GM19043 (cell line): Measurements from ENCODE around the gene TRAF2.

Source experiments
- ATAC-seq: cut with Tn5 transposase; IDR thresholded peaks from one replicate; pipeline ENCODE4 v1.9.1; 2021; ENCODE audit warnings: low read depth; ENCODE audit not compliant: unreplicated experiment

The TRAF2 gene

DNA sequence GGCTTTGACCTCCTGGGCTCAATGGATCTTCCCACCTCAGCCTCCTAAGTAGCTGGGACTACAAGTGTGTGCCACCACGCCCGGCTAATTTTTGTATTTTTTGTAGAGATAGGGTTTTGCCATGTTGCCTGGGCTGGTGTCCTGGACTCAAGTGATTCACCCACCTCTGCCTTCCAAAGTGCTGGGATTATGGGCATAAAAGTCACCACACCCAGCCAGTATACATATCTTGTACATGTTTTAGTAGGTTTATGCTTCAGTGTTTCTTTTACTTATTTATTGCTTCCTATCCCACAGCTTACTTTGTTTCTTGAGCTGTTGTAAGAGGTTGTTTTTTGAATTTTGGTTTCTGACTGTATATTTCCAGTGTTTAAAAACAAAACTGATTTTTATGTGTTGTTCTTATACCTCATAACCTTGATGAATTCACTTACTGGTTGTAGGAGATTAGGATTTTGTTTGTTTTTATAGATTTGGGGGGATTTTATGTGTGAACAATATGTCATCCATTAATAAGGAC lies 45.4 kb downstream of the TRAF2 start:
- no peak for ATAC-seq

DNA sequence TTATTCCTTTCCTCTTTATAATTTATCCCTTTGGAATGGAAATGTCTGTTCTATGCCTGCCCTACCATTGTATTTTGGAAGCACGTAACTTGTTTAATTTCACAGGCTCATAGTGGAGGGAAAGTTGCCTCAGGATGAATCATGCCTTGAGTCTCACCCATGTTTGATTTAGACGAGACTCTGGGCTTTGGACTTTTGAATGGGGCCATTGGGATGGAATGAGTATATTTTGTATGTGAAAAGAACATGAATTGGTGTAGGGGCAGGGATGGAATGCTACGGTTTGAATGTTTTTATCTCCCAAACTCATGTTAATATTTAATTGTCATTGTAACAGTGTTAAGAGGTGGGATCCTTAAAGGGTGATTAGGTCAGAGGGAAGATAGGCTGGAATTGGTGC lies 48.0 kb downstream of the TRAF2 start:
- no peak for ATAC-seq

DNA sequence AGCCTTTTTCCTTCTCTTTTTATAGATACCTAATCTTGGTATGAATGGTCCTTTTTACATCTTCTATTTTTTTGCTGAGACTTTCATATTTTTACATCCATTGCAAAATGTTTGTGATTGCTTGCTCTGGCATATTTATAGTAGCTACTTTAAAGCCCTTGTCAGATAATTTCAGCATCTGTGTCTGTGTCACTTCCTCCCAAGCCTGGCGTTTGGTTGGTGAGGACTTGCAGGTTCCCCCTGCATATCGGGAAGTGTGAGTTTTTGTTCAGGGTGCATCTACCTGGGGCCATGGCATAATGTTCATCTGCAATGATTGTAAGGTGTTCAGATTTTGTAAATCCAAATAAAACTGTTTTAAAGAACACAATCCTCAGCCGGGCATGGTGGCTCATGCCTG lies 49.3 kb downstream of the TRAF2 start:
- ATAC-seq: no peak

DNA sequence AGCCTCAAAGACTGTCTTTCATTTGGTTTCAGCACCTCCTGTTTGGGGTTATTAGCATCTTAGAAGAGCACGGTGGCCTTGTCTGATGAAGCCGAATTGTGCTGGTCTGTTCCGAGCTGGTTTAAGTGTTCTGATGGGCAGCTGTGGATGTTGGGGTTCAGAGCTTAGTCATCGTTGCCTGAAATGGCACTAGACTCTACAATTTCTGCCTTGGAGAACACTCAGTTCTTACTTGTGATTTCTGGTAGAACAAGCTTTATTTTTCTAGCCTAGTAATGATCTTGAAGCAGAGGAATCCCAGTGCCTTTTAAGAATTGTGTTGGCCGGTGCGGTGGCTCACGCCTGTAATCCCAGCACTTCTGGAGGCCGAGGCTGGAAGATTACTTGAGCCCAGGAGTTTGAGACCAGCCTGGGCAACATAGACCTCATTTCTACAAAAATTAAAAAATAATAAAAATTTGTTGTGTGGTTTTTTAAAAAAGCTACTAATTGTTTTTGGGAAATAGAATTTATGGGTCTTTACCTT lies 50.4 kb downstream of the TRAF2 start:
- no peak for ATAC-seq

DNA sequence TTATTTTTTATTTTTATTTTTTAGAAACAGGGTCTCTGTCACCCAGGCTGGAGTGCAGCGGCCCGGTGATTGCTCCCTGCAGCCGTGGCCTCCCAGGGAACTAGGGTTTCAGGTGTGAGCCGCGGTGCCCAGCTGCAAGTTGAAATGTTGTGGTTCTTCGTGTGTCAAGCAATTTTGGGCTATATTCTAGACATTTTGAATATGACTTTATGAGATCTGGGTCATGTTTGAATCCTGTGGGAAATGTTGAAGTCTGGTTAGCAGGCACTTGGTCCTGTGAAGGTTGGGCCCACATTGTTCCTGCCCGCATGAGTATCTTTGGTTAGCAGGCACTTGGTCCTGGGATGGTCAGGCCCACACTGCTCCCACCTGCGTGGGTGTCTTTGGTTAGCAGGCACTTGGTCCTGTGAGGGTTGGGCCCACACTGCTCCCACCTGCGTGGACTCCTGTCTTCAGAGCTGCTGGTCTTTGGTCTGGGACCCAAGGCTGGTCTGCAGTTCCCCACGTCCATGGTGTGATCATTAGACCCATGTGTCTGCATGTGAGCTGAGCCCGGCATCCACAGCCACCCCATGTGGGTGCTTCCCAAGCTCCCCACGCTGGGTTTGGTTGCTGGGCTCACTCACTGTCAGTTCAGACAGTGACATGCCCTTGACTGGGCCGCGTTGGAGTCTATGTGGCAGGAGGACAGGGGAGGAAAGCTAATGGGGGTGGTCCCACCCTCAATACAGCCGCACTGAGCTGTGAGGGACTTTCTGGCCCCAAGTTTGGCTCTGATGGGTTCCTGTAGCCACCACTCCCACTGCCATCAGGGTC lies 51.1 kb downstream of the TRAF2 start:
- ATAC-seq: no peak

DNA sequence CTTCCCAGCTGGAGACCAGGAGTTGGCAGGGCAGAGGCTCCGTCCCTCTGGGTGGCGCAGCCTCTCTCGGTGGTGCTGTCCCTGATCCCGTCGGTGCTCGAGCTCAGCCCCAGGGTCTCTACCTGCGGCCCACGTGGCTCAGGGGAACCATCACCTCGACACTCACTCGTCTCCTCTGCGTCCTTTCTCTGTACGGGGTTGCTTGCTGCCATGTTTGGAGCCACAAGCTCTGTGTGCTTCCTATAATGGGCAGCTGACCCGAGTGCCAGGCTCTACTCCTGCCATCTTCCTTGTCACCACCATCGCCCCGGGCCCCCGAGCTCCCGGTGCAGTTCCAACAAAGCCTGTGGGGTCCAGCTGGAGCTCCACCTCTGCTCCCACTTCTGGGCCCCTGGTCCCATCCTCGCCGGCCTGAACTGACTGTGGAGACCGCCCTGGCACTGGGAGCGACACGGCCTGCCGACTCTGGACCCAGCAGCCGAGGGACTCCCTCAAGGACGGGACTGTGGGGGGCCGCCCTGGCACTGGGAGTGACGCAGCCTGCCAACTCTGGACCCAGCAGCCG lies 53.2 kb downstream of the TRAF2 start:
- ATAC-seq: no peak

DNA sequence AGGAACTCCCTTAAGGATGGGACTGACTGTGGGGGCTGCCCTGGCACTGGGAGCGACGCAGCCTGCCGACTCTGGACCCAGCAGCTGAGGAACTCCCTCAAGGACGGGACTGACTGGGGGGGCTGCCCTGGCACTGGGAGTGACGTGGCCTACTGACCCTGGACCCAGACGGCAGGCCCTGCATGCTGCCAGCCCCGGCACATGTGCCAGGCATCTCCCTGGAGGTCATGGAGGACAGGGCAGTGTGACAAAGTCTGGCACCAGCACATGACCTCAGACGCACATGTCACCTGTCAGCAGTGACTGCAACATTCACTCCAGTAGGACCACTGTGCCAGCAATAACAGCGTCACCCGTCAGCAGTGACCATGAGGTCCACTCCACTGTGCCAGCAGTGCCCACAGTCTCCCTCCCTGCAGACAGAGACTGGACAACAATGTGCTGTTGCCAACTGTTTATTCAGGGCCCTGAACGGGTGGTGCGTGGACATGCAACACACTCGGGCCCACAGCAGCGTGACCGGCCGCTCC lies 53.7 kb downstream of the TRAF2 start:
- ATAC-seq: no peak

DNA sequence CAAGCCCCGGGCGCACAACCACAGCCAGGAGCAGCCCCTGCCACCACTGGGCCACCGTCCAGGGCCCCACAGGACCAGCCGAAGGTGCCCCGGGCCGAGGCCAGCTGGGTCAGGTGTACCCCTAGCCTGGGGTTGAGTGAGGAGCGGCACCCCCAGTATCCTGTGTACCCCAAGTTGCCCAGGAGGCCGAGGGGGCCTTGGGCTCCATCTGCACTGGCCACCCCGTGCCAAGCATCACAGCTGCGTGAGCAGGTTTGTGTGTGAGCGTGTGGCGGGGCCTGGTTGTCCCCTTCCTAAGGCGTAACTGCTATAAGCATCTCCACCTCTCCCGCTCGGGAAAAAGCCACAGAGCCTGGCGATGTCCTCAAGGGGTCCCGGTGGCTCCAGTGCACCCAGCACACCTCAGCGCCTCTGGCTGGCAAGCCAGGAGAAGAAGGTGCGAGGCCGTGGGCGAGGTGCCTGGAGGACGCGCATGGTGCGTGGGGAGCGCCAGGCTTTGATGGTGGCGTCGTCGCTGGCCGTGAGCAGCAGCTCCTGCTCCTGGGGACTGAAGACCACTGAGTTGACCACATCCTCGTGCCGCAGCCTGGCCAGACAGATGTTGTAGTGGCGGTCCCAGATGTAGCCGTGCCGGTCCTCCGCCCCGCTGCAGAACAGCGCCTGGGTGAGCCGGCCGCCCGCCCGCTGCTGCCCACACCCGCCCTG lies 54.4 kb downstream of the TRAF2 start:
- ATAC-seq: no peak

DNA sequence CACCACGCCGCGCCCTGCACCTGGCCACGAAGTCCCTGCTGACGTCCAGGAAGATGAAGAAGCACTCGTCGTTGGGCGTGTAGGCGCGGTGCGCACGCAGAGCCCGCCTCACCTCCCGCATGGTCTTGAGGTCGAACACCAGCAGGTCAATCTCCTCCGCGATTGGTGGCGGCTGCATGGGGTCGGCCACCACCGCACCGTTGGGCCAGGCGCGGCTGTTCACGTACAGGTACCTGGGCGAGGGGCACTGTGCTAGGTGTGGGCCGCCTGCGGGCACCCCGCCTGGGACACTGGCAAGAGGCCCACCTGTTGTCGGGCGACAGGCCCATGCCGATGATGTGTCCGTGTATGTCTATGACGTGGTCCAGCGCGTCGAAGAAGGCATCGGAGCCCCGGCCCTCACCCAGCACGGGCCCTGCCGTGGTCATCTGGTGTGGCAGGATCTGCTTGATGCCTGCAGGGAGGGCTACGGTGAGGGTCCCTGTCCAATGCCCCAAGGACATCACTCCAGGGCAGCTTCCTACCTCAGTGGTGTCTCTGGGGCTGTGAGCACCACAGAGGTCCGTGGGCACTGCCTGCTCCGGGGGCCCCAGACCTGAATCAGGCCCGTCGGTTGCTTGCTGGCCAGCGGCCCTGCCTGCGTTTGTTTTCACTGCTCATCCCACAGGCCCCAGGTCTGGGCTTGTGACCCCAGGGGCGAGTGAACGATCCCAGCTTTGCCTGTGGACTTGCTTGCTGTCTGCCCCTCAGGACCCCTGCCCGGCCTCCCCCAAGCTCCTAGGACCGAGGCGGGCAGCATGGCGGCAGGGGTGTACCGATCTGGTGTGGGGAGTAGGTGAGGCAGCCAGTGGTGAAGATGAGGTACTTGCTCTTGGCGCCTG lies 55.2 kb downstream of the TRAF2 start:
- ATAC-seq: no peak

DNA sequence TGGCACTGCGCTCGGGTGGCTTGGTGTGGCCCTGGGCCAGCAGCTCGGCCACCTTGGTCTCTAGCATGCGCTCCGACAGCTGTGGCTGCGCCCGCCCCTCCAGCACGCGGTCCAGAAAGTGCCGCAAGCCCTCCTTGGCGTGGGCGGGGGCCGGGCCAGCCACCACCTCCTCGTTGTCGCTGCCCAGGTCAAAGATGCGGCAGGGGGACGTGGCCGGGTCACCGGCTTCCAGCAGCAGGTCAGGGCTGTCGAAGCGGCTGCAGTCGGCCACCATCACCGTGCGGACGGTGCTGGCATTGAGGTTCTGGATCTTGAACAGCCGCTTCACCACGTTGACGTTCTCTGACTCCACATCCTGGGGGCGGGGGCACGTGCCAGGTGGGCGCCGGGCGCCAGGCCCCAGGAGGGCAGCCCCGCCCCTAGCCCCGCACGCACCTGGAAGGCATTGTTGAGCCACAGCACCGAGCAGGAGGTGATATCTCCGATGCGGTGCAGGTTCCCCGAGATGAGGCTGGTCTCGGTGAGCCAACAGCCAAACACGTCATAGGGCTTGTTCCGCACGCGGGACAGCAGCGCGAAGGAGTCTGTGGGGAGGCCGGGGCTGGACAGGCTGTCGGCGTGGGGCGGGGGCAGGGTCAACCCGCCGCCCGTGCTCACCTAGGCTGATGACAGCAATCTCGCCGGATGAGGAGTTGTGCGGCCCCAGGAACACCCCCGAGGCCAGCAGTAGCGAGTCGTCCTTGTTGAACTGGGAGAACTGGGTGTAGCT lies 56.0 kb downstream of the TRAF2 start:
- no peak for ATAC-seq

DNA sequence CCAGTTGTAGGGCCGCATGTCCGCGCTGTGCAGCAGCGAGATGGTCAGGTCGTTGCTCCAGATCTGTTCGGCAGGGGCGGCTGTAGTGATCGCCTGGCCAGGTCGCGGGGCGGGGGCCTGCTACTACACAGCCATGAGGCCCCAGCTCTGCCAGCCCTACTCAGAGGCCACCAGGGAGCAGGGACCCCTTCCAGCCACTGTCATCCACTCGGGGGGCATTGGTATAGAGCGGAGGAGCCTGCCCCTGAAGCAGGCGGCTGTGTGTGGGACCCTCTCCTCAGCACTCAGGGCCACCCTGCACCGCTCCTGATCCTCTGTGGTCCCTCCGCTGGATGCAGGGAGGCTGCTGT lies 56.5 kb downstream of the TRAF2 start:
- ATAC-seq: no peak

DNA sequence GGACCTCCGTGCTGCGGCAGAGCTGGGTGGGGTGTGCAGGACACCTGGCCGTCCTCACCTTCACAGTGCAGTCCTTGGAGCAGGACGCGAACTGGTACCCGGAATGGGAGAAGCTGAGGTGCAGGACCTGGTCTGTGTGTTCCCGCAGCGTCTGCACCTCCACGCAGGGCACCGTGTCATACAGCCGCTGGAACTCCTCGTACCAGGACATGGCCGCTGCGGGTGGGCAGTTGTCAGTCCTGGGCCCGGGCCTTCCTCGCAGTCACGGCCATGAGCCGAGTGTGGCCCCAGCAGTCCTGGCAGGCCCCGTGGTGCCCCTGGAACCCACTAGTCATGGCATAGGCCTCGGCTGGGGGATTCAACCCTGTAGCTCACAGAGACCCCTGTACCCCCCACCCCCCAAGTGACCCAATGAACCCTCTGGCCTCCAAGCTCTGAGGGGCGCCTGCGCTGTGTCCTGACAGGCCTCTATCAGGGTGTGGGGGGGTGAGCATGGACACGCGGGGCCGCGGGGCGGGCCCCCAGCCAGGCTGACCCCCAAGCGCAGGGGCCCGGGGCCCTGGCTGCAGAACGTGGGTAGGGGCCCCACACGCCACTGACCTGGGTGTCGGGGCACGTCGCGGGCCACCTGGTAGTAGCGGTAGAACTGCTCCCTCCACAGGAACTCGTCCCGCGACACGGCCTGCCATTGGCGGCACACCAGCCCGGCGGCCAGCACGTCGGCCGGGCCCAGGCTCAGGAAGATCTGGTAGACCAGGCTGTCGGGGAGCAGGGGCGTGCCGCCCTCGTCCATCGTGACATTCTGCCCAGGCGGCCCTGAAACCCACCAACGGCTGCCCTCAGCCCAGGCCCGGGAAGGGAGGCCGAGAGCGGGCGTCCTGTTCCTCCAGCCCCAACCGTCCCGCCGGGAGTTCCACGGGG lies 57.2 kb downstream of the TRAF2 start:
- ATAC-seq: no peak

DNA sequence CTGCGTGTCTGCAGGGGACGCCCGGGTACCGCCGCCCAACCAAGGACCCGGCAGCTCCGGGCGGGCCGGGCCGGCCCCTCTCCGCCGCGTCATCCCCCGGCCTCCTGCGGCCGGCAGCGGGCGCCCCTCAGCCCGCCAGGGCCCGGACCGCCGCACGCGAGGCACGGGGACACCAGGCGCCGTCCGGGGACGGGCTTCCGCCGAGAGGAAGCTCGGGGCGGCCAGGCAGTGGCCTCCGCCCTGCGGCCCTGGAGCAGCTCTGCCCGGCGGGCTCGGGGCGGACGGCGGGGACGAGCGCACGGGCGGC lies 57.8 kb downstream of the TRAF2 start:
- ATAC-seq: peak; percentile 40

DNA sequence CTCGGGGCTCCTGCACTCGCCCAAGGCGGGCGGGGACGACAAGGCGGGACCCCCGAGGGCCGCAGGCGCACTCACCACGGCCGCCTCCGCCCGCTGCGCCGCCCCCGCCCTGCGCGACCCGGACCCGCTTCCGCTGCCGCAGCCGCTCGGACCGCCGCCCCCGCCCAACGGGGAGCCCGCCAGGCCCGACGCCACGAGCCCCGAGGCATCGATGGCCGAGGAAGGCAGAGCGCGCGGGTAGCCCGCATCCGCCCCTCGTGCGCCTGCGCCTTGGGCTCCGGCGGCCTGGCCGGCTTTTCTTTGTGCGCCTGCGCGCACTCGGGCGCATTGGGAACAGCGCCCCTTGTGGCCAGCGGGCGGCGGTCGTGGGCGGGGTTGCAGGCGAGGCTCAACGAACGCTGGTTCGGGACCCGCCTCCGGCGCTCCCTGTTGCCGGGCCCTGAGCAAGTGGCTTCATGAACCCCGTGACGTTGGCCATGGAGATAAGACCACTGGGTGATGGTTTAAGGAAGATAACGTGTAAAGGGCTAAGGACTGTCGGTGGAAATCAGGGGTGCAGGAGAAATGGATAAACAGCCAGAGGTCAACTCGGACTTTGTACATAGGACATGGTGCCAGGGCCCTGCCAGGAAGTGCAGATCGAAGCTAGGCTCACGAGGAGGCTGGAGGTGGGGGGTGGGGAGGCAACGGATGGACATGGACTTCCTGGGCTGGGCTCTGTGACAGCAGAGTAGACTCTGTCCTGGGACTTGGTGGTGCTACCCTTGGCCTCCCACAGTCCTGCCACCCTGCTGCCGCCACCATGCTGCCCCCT lies 58.4 kb downstream of the TRAF2 start, which contains the start of the genes C8G and FBXW5:
Gene C8G (plus strand): TSS at position 725 of the 814 bp plus-strand sequence. CDS start 78 bp downstream, at position 803.
Gene FBXW5 (minus strand): TSS at position 220 of the 814 bp plus-strand sequence. CDS start 655 bp downstream, outside the sequence.
- ATAC-seq: peak; percentile 72

DNA sequence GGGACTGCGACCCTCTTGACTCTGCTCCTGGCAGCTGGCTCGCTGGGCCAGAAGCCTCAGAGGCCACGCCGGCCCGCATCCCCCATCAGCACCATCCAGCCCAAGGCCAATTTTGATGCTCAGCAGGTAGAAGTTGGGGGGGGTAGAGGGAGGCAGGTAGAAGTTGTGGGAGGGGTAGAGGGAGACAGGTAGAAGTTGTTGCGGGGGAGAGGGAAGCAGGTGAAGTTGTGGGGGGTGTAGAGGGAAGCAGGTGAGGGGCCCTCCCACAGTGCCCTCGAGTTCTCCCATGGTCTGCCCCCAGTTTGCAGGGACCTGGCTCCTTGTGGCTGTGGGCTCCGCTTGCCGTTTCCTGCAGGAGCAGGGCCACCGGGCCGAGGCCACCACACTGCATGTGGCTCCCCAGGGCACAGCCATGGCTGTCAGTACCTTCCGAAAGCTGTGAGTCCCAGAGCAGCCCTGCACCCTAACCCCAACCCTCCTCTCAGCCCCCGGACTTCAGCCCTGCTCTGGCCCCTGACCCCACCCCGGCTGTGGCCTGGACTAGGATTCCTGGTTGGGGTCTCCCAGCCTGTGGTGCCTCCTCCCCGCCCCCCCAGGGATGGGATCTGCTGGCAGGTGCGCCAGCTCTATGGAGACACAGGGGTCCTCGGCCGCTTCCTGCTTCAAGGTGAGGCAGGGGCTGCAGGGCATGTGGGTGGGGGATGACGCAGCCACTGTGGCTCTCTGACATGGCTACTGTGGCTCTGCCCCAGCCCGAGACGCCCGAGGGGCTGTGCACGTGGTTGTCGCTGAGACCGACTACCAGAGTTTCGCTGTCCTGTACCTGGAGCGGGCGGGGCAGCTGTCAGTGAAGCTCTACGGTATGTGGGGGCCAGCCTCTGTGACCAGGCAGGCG lies 59.3 kb downstream of the TRAF2 start:
- ATAC-seq: no peak

DNA sequence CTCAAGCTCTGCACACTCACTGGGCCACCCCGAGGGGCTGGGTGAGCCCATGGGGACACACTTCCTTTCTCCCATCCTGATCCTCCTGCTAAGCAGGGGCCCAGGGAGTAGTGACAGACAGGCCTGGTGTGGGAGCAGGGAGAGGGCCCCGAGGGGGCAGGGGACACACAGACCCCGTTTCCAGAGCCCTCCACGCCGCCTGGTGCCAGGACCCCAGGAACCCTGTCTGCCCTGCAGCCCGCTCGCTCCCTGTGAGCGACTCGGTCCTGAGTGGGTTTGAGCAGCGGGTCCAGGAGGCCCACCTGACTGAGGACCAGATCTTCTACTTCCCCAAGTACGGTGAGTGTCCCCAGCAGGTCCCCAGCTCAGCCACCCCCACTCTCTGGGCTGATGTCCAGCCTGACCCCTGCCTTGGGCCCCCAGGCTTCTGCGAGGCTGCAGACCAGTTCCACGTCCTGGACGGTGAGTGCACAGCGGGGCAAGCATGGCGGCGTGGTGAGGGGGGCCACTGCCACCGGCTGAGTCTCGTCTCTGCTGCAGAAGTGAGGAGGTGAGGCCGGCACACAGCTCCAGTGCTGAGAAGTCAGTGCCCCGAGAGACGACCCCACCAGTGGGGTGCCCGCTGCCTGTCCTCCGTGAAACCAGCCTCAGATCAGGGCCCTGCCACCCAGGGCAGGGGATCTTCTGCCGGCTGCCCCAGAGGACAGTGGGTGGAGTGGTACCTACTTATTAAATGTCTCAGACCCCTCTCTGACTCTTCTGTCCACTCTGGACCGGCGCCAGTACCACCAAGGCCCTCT lies 60.1 kb downstream of the TRAF2 start:
- ATAC-seq: no peak
